Measurements from ENCODE around the gene GMIP.

Gene GMIP

DNA sequence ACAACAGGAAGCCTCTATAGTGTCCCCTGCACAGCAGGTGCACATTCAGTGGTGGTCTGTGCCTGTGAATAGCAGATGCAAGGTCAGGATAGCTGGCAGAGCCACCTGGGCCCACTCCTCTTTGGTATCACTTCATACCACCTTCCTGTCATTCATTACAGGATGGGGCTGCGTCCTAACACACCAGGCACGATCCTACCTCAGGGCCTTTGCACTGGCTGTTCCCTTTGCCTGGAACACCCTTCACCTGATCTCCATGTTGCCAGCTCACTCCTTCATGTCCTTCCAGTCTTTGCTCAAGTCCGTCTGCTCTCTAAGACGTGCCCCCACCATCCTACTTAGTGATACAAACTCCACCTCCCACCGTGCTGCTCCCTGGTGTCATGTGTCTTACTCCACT, 10.8 kb downstream of the GMIP start:
- no peaks in the 10 kb centered on the region for H3K79me2 ChIP-seq (ENCODE audit: insufficient read depth, low read length)
- no peak overlapping the region for H3K4me3 ChIP-seq (ENCODE audit: low read depth in 1 of 2, low read length in 2 of 2)
- DNase-seq (no peak), ATAC-seq (ENCODE audit: insufficient read depth, low read depth) (no peak)
- TF ChIP-seq, protein P1, sequence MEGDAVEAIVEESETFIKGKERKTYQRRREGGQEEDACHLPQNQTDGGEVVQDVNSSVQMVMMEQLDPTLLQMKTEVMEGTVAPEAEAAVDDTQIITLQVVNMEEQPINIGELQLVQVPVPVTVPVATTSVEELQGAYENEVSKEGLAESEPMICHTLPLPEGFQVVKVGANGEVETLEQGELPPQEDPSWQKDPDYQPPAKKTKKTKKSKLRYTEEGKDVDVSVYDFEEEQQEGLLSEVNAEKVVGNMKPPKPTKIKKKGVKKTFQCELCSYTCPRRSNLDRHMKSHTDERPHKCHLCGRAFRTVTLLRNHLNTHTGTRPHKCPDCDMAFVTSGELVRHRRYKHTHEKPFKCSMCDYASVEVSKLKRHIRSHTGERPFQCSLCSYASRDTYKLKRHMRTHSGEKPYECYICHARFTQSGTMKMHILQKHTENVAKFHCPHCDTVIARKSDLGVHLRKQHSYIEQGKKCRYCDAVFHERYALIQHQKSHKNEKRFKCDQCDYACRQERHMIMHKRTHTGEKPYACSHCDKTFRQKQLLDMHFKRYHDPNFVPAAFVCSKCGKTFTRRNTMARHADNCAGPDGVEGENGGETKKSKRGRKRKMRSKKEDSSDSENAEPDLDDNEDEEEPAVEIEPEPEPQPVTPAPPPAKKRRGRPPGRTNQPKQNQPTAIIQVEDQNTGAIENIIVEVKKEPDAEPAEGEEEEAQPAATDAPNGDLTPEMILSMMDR (IDR thresholded peaks at IDR 0.05; ENCODE audit: borderline replicate concordance, extremely low read depth, low read length, poor library complexity, severe bottlenecking) = no peak
- TF ChIP-seq EZH2 (IDR thresholded peaks at IDR 0.05; ENCODE audit: borderline replicate concordance, low read depth, low read length, severe bottlenecking) = no peak
- no peaks in the 10 kb centered on the region for H3K9me3 ChIP-seq (ENCODE audit: insufficient read depth, low read length, severe bottlenecking)
- H4K20me1 ChIP-seq (ENCODE audit: insufficient read depth, low read length) = peaks cover 4% of the 10 kb centered on the region
- H3K4me1 ChIP-seq (ENCODE audit: insufficient read depth, low read length) = no peaks in the 10 kb centered on the region
- H3K27me3 ChIP-seq (ENCODE audit: insufficient read depth, low read length, poor library complexity) = no peaks in the 10 kb centered on the region
- H3K36me3 ChIP-seq (ENCODE audit: insufficient read depth, low read length) = peaks cover 65% of the 10 kb centered on the region
- H2AFZ ChIP-seq (ENCODE audit: low read depth, low read length) = no peak overlapping the region
- H3K4me2 ChIP-seq (ENCODE audit: insufficient read depth, low read length) = no peak overlapping the region
- H3K27ac ChIP-seq (ENCODE audit: low read length) = no peak overlapping the region
- H3K9ac ChIP-seq (ENCODE audit: low read depth, low read length) = no peak overlapping the region

DNA sequence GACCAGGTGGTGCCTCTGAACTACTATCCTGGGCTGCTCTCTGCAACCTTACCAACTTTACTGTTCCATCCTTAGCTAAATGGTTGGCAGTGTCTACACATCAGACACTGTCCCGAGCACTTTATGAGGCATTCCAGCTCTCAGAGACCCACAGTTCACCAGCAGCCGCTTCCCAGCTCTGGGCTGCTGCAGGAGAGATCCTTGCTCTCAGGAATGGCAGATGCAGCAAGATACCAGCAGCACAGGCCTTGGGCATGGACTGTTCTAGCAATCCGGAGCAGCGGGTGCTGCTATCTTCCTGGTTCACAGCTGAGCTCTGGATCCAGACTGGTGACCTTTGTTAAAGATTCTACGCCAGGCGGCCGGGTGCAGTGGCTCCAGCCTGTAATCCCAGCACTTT, 12.1 kb downstream of the GMIP start:
- H4K20me1 ChIP-seq (ENCODE audit: insufficient read depth, low read length) = peaks cover 4% of the 10 kb centered on the region
- peaks cover 62% of the 10 kb centered on the region for H3K36me3 ChIP-seq (ENCODE audit: insufficient read depth, low read length)
- no peak overlapping the region for H3K27ac ChIP-seq (ENCODE audit: low read length)
- no peak overlapping the region for H2AFZ ChIP-seq (ENCODE audit: low read depth, low read length)
- H3K79me2 ChIP-seq (ENCODE audit: insufficient read depth, low read length) = no peaks in the 10 kb centered on the region
- H3K27me3 ChIP-seq (ENCODE audit: insufficient read depth, low read length, poor library complexity) = no peaks in the 10 kb centered on the region
- H3K4me1 ChIP-seq (ENCODE audit: insufficient read depth, low read length) = no peaks in the 10 kb centered on the region
- H3K4me2 ChIP-seq (ENCODE audit: insufficient read depth, low read length) = no peak overlapping the region
- DNase-seq (no peak), ATAC-seq (ENCODE audit: insufficient read depth, low read depth) (no peak)
- no peaks in the 10 kb centered on the region for H3K9me3 ChIP-seq (ENCODE audit: insufficient read depth, low read length, severe bottlenecking)
- H3K9ac ChIP-seq (ENCODE audit: low read depth, low read length) = no peak overlapping the region
- H3K4me3 ChIP-seq (ENCODE audit: low read depth in 1 of 2, low read length in 2 of 2) = no peak overlapping the region
- TF ChIP-seq, protein P1 (IDR thresholded peaks at IDR 0.05; ENCODE audit: borderline replicate concordance, extremely low read depth, low read length, poor library complexity, severe bottlenecking) = no peak
- no peak for TF ChIP-seq EZH2 (IDR thresholded peaks at IDR 0.05; ENCODE audit: borderline replicate concordance, low read depth, low read length, severe bottlenecking)

DNA sequence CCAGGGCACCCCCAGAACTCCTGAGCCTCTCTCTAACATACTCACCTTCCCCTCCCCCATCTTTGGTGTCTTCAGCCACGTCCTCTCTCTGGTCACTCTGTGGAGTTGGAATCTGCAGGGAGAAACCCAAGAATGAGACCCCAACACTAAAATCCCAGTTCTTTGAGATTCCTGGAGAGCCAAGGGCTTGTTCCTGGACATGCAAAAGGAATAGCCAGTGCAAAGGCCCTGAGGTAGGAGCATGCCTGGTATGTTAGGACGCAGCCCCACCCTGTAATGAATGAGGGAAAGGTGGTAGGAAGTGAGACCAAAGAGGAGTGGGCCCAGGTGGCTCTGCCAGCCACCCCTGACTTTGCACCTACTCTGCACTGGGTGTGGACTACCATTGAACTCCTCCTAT, 13.0 kb downstream of the GMIP start:
- H3K36me3 ChIP-seq (ENCODE audit: insufficient read depth, low read length) = peaks cover 58% of the 10 kb centered on the region
- no peaks in the 10 kb centered on the region for H3K4me1 ChIP-seq (ENCODE audit: insufficient read depth, low read length)
- no peak overlapping the region for H3K4me2 ChIP-seq (ENCODE audit: insufficient read depth, low read length)
- no peaks in the 10 kb centered on the region for H3K79me2 ChIP-seq (ENCODE audit: insufficient read depth, low read length)
- no peak overlapping the region for H3K4me3 ChIP-seq (ENCODE audit: low read depth in 1 of 2, low read length in 2 of 2)
- ATAC-seq (ENCODE audit: insufficient read depth, low read depth) (no peak), DNase-seq (no peak)
- peaks cover 4% of the 10 kb centered on the region for H4K20me1 ChIP-seq (ENCODE audit: insufficient read depth, low read length)
- H3K27me3 ChIP-seq (ENCODE audit: insufficient read depth, low read length, poor library complexity) = no peaks in the 10 kb centered on the region
- no peak overlapping the region for H2AFZ ChIP-seq (ENCODE audit: low read depth, low read length)
- TF ChIP-seq, protein P1 (IDR thresholded peaks at IDR 0.05; ENCODE audit: borderline replicate concordance, extremely low read depth, low read length, poor library complexity, severe bottlenecking) = no peak
- TF ChIP-seq EZH2 (IDR thresholded peaks at IDR 0.05; ENCODE audit: borderline replicate concordance, low read depth, low read length, severe bottlenecking) = no peak
- no peaks in the 10 kb centered on the region for H3K9me3 ChIP-seq (ENCODE audit: insufficient read depth, low read length, severe bottlenecking)
- no peak overlapping the region for H3K27ac ChIP-seq (ENCODE audit: low read length)
- H3K9ac ChIP-seq (ENCODE audit: low read depth, low read length) = no peak overlapping the region

DNA sequence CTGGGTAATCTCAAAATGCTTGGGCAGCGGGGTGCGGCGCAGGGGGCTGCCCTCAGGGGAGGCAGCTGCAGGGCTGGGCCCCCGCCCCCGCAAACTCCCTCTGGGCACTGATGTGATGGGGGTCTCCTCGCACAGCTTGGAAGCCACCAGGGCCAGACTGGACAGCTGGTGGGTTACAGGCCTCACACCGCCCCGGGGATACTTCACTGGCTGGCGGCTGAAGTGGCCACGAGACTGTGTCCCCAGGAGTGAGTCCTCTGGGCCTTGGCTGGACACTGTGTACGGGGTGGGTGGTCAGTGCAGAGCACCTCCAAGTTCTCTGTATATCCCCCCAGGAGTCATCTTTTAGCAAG, 13.4 kb downstream of the GMIP start:
- Histone ChIP-seq H4K20me1 (ENCODE audit: insufficient read depth, low read length) (peaks cover 4% of the 10 kb centered on the region), H3K79me2 (ENCODE audit: insufficient read depth, low read length) (no peaks in the 10 kb centered on the region), H3K4me3 (ENCODE audit: low read depth in 1 of 2, low read length in 2 of 2) (no peak overlapping the region), H3K9me3 (ENCODE audit: insufficient read depth, low read length, severe bottlenecking) (no peaks in the 10 kb centered on the region), H3K9ac (ENCODE audit: low read depth, low read length) (no peak overlapping the region), H2AFZ (ENCODE audit: low read depth, low read length) (no peak overlapping the region), H3K4me1 (ENCODE audit: insufficient read depth, low read length) (no peaks in the 10 kb centered on the region), H3K27ac (ENCODE audit: low read length) (no peak overlapping the region), H3K27me3 (ENCODE audit: insufficient read depth, low read length, poor library complexity) (no peaks in the 10 kb centered on the region), H3K4me2 (ENCODE audit: insufficient read depth, low read length) (no peak overlapping the region), H3K36me3 (ENCODE audit: insufficient read depth, low read length) (peaks cover 54% of the 10 kb centered on the region)
- no peak for TF ChIP-seq EZH2 (IDR thresholded peaks at IDR 0.05; ENCODE audit: borderline replicate concordance, low read depth, low read length, severe bottlenecking)
- TF ChIP-seq, protein P1 (IDR thresholded peaks at IDR 0.05; ENCODE audit: borderline replicate concordance, extremely low read depth, low read length, poor library complexity, severe bottlenecking) = no peak
- DNase-seq (no peak), ATAC-seq (ENCODE audit: insufficient read depth, low read depth) (no peak)
